ENCODE results near the gene TIMP2. TPM values are rescaled to one million over a fixed set of nuclear protein-coding genes. Genes with fewer than 3 reads are reported as not detected.

The TIMP2 gene
- total RNA-seq, 2 experiments from 2014 or later: 0.35 to 0.43 TPM

DNA sequence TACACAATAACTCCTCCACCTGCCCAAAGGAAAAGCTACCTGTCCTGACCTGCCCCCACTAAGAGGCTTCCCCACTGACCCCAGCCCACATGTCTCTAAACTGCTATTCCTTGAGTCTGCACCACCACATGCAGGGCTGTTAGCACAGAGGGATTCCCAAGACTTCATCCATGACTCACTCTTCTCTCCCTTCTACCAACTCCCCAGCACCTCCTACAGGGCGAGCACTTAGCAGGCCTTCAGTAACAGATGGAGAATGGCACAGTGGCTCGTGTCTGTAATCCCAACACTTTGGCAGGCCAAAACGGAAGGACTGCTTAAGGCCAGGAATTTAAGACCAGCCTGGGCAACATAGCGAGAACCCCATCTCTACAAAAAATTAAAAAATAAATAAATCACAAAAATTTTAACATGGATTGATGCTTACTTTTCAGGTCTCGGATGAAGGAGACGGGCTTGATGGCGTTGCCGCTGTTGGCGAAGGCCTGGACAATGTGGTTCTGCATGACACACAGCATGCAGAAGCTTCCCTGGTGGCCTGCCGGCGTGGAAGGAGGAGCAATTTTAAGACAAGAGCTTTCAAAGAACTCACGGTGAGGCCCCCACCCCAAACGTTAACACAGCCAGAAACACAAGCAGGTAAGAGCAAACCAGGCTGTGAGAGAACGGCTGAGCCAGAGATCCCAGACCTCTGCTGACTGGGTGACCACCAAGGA, 96.6 kb downstream of the TIMP2 start:
- Mint-ChIP-seq H3K36me3 (ENCODE audit: low read depth) (peaks cover 64% of the 10 kb centered on the region), H3K27ac (peak overlapping the region; percentile 74), H3K9me3 (no peaks in the 10 kb centered on the region), H3K4me1 (ENCODE audit: low read depth) (peaks cover 21% of the 10 kb centered on the region), H3K27me3 (ENCODE audit: low read depth) (no peaks in the 10 kb centered on the region), H3K4me3 (no peak overlapping the region)
- CTCF ChIA-PET: interaction anchor here (0.6 to 1.0 kb wide), 5 partner anchors 10 to 1744 kb away, joined by 3 to 4 read pairs (median 3); no protein-coding TSS in a partner anchor
- DNase-seq: peak; percentile 56
- intact Hi-C loops (cut with micrococcal nuclease): no loop called here

DNA sequence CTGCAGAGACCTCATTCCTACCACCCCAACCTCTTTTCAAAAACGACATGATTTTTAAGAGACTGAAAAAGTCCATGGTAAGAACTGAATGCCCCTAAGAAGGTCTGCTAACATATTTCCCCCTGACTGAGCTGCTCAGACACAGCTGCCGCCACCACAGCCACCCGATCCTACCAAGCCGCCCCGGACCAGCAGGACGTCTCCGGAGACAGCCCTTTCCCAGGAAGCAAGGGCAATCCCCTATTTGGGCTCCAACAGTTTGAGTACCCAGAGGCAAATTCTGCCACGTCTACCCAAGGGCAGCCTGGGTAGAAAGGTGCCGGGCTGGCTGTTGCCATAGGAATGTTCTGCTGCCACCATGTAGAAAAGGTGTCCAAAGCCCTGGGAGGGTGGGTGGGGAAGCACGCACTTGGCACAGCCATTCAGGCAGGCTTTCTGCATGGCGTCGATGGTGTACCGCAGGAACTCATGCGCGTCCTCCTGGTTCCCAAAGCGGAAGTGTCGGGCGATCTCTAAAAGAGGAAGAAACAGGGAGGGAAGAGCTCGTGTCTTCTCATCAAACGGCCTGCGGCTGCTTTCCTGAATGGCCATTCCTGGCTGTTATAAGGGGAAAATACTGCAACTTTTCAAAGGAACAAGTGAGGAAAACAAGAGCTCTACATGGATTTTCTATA, 98.2 kb downstream of the TIMP2 start:
- peaks cover 66% of the 10 kb centered on the region for H3K36me3 Mint-ChIP-seq (ENCODE audit: low read depth)
- intact Hi-C loops (cut with micrococcal nuclease): no loop called here
- no peak overlapping the region for H3K27ac Mint-ChIP-seq
- H3K9me3 Mint-ChIP-seq: no peaks in the 10 kb centered on the region
- H3K4me1 Mint-ChIP-seq (ENCODE audit: low read depth): peaks cover 33% of the 10 kb centered on the region
- CTCF ChIA-PET: no interaction called here
- DNase-seq: no peak
- no peaks in the 10 kb centered on the region for H3K27me3 Mint-ChIP-seq (ENCODE audit: low read depth)
- no peak overlapping the region for H3K4me3 Mint-ChIP-seq

DNA sequence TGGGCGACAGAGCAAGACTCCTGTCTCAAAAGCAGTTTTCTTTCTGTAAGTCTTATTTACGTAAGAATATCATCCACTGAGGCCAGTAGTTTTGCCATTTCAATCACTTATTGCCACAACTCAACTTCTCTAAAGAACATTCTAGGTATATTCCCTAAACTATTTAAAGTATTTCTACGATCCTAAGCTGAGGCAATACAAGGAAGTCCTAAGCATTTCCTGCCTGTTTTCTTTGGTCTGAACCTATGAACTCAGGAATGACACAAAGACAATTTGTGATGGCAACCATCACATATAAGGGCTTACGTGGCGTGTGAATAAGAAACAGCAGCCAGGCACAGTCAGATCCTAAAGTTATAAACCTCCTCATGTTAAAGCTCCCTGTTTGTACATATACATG, 98.8 kb downstream of the TIMP2 start:
- peaks cover 66% of the 10 kb centered on the region for H3K36me3 Mint-ChIP-seq (ENCODE audit: low read depth)
- no peak for DNase-seq
- intact Hi-C loops (cut with micrococcal nuclease): no loop called here
- no peak overlapping the region for H3K4me3 Mint-ChIP-seq
- H3K4me1 Mint-ChIP-seq (ENCODE audit: low read depth): peaks cover 34% of the 10 kb centered on the region
- CTCF ChIA-PET: no interaction called here
- H3K27me3 Mint-ChIP-seq (ENCODE audit: low read depth): no peaks in the 10 kb centered on the region
- H3K9me3 Mint-ChIP-seq: no peaks in the 10 kb centered on the region
- no peak overlapping the region for H3K27ac Mint-ChIP-seq

DNA sequence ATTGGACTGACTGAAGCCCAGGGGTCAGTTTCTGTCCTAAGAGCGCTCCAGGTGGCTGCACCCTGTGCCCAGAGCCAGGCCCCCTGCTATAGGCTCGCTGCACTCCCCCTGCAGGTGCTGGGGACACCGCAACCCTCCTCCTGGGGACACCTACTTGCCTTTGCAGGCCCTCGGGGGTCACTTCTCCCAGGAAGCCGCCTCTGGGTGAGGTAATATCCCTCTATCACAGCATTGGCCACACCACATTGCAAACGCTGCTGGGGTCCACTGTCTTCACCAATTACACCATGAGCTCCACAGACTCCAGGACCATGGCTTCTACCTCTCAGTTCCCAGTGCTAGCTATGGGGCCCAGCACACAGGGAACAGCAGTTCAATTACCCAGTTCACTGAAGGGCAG, 99.5 kb downstream of the TIMP2 start:
- H3K36me3 Mint-ChIP-seq (ENCODE audit: low read depth): peaks cover 65% of the 10 kb centered on the region
- intact Hi-C loops (cut with micrococcal nuclease): no loop called here
- CTCF ChIA-PET: no interaction called here
- no peak for DNase-seq
- no peaks in the 10 kb centered on the region for H3K9me3 Mint-ChIP-seq
- H3K4me3 Mint-ChIP-seq: no peak overlapping the region
- H3K27ac Mint-ChIP-seq: peak overlapping the region; percentile 41
- H3K27me3 Mint-ChIP-seq (ENCODE audit: low read depth): no peaks in the 10 kb centered on the region
- H3K4me1 Mint-ChIP-seq (ENCODE audit: low read depth): peaks cover 39% of the 10 kb centered on the region

DNA sequence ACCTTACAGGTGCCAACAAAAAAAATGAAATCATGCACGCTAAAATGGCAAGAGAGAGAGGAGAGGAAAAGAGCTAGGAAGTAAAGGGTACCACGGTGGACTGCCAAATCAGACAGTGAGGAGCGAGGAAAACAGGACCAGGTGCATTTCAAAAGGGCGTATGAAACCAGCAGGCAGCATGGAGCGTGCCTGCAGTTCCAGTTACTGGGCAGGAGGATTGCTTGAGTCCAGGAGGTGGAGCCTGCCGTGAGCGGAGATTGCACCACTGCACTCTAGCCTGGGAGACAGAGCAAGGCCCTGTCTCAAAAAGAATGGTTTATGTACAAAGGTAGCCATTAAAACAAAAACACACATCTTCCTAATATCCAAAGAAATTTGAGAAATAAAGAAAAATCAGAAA, 100.9 kb downstream of the TIMP2 start:
- Mint-ChIP-seq H3K4me1 (ENCODE audit: low read depth) (peaks cover 51% of the 10 kb centered on the region), H3K36me3 (ENCODE audit: low read depth) (peaks cover 68% of the 10 kb centered on the region), H3K4me3 (no peak overlapping the region), H3K27me3 (ENCODE audit: low read depth) (no peaks in the 10 kb centered on the region), H3K27ac (peak overlapping the region; percentile 64), H3K9me3 (no peaks in the 10 kb centered on the region)
- CTCF ChIA-PET: no interaction called here
- DNase-seq: no peak
- intact Hi-C loops (cut with micrococcal nuclease): no loop called here

DNA sequence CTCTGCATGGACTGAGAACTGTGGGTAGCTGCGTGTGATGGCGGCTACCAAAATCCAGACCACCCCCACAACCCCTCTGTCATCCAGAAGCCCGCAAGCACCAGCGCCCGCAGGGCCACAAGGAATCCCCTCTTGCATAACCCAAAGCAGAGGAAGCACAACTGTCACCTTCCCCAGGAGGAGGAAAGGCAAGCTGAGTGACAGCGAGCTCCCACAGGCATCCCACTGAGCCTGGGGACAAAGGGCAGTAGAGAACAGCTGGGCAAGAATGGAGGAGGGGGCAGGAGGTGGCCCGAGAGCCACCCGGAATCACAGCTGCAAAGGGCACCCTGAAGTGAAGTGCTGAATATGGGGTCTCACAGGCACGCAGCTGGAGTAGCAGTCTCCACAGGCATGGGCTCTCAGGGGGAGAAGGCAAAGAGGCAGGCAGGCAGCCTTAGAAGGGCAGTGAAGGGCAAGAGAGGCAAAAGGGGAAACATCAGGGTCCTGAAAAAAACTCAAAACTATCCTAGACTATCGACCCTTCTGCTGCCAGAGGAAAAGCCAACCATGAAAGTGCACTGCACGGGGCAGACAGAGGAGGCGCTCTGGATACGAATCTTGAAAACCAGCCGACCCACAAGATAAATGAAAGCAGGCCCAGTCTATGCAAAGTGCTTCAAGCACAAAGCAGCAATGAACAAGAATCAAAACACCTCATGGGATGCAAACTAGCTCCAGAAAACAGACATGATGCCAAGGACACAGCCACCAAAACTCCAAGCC, 101.7 kb downstream of the TIMP2 start:
- intact Hi-C loops (cut with micrococcal nuclease): no loop called here
- Mint-ChIP-seq H3K4me1 (ENCODE audit: low read depth) (peaks cover 58% of the 10 kb centered on the region), H3K9me3 (no peaks in the 10 kb centered on the region), H3K27ac (peak overlapping the region; percentile 64), H3K27me3 (ENCODE audit: low read depth) (no peaks in the 10 kb centered on the region), H3K36me3 (ENCODE audit: low read depth) (peaks cover 74% of the 10 kb centered on the region), H3K4me3 (no peak overlapping the region)
- CTCF ChIA-PET: interaction anchor here (0.8 to 0.9 kb wide), 2 partner anchors 34 to 42 kb away, joined by 4 to 8 read pairs; no protein-coding TSS in a partner anchor
- no peak for DNase-seq

DNA sequence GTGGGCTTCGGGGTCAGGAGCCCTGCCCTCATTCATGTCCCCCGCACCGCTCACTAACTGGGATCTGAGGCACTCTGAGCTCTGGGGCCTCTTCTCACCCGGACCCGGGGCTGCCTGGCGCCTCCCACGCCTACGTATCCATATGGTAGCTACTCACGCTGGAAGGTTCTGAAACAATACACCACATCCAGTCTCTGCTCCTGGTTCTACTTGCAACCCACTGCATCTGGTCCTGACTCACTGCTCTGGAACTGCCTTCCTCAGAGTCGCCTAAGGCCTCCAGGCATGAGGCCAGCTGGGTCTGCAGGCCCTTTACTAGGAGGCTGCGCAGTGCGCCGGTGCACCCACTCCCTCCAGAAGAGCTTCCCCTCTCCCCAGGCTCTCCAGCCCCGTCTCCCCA, 102.6 kb downstream of the TIMP2 start:
- peaks cover 68% of the 10 kb centered on the region for H3K36me3 Mint-ChIP-seq (ENCODE audit: low read depth)
- DNase-seq: no peak
- no peaks in the 10 kb centered on the region for H3K9me3 Mint-ChIP-seq
- no peak overlapping the region for H3K4me3 Mint-ChIP-seq
- CTCF ChIA-PET: no interaction called here
- intact Hi-C loops (cut with micrococcal nuclease): no loop called here
- H3K4me1 Mint-ChIP-seq (ENCODE audit: low read depth): peaks cover 58% of the 10 kb centered on the region
- peak overlapping the region; percentile 46 for H3K27ac Mint-ChIP-seq
- no peaks in the 10 kb centered on the region for H3K27me3 Mint-ChIP-seq (ENCODE audit: low read depth)

DNA sequence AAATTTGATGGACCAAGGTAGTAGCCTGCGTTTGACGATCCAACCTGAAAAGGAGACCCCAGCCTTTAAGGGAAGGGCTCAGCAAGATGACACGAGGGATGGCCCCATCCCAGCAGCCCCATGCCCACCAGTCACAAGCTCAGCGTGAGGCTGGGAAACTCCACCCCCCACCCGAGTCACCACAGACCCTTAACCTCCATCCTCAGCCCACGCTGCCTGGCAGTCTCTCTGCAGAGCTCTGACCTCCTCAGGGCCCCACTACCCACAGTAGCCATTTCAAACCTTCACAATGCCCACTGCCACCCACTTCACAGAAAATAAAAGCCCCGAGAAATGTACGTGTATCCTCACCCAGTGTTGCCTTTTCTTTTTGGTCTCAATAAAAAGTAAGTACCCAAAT, 103.2 kb downstream of the TIMP2 start:
- CTCF ChIA-PET: no interaction called here
- H3K4me1 Mint-ChIP-seq (ENCODE audit: low read depth): peaks cover 64% of the 10 kb centered on the region

DNA sequence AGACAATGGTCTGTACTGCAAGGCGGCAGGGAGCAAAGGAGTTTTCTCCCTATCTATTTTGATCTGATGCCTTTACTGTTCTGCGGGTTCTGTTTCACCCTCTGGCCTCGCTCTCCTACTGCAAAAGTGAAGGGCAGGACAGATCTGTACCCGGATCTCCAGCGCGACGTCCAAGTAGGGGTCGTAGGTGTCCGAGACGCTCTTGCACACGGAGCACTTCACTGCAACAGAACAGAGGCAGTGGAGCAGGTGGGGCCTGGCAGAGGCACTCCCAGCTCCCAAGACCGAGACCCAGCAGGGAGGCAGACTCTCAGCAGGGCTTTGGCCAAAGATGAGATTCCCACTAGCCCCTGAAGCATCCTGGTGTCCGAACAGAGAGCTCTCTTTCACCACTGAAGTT, 104.3 kb downstream of the TIMP2 start:
- intact Hi-C loops (cut with micrococcal nuclease): no loop called here
- Mint-ChIP-seq H3K9me3 (no peaks in the 10 kb centered on the region), H3K27ac (peak overlapping the region; percentile 4), H3K4me3 (no peak overlapping the region), H3K27me3 (ENCODE audit: low read depth) (no peaks in the 10 kb centered on the region), H3K4me1 (ENCODE audit: low read depth) (peaks cover 63% of the 10 kb centered on the region), H3K36me3 (ENCODE audit: low read depth) (peaks cover 69% of the 10 kb centered on the region)
- DNase-seq: no peak
- CTCF ChIA-PET: interaction anchor here (0.6 kb wide), 1 partner anchor 409 kb away, joined by 3 read pairs; no protein-coding TSS in a partner anchor

More for the DNA sequence above, 103.2 kb downstream of the TIMP2 start:
- H3K27ac Mint-ChIP-seq: no peak overlapping the region
- intact Hi-C loops (cut with micrococcal nuclease): no loop called here
- DNase-seq: no peak
- H3K27me3 Mint-ChIP-seq (ENCODE audit: low read depth): no peaks in the 10 kb centered on the region
- H3K36me3 Mint-ChIP-seq (ENCODE audit: low read depth): peaks cover 70% of the 10 kb centered on the region
- no peaks in the 10 kb centered on the region for H3K9me3 Mint-ChIP-seq
- no peak overlapping the region for H3K4me3 Mint-ChIP-seq

DNA sequence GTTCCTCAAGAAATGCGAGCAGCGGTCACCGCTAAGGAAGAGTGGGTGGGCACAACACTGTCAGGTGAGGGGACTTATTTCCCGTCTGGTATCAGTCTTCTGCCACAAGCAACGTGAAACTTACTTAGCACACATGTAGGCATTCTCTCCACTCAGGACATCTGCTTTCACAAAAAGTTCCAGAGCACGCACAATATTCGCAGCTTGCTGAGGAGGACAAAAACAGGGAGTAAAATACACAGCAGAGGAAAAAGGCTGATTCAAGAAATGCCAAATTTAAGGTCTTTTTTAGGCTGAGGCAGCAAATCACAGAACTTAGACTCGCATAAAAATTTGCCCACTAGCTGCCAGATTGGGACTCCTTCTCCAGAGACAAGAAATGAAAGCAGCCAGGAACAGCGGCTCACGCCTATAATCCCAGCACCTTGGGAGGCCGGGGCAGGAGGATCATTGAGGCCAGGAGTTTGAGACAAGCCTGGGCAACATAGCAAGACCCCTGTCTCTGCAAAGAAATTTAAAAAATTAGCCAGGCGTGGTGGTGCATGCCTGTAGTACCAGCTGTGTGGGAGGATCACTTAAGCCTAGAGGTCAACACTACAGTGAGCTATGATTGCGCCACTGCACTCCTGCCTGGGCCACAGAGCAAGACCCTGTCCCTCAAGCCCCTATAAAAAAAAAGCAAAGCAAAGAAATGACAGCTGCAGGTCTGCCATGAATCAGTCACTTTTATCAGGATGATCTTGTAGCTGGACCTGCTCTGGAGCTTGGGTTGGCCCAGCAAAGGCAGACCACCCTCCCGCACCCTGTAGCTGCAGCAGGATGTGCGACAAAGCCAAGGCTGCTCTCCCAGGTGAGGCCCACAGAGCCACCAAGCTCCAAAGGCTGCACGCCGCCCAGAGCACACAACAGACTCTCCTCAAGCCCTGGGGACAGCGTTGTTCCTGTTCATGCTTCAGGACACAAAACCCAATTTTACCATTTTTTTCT, 105.1 kb downstream of the TIMP2 start:
- Mint-ChIP-seq H3K36me3 (ENCODE audit: low read depth) (peaks cover 69% of the 10 kb centered on the region), H3K4me1 (ENCODE audit: low read depth) (peaks cover 58% of the 10 kb centered on the region), H3K27me3 (ENCODE audit: low read depth) (no peaks in the 10 kb centered on the region), H3K27ac (peak overlapping the region; percentile 85), H3K4me3 (no peak overlapping the region), H3K9me3 (no peaks in the 10 kb centered on the region)
- DNase-seq: no peak
- CTCF ChIA-PET: interaction anchor here (0.6 to 2.0 kb wide), 5 partner anchors 21 to 409 kb away, joined by 3 to 5 read pairs (median 4); partner anchors contain the start of gene USP36
- intact Hi-C loops (cut with micrococcal nuclease): loop anchor here (1.0 kb wide), 1 partner anchor 21 kb away; no protein-coding TSS in a partner anchor

DNA sequence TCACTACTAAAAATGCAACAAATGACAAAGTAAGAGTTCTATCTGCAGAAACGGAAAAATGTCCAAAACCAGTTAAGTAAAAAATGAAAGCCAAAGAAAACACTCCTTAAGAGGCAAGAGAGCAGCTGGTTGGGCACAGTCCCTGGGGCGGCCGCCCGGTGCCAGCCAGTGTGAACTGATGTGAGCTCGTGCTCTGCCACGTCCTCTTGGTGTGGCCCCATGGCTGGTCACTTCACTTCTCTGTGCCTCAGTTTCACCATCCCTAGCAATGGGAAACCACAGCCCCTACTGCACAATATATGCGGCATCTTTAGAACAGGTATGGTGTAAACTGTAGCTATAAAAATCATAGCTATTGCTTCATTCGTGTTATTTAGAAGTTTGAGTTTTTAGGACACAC, 105.8 kb downstream of the TIMP2 start:
- CTCF ChIA-PET: interaction anchor here (0.7 to 2.0 kb wide), 5 partner anchors 20 to 112 kb away, joined by 3 to 5 read pairs (median 4); partner anchors contain the start of gene USP36
- peak overlapping the region; percentile 85 for H3K27ac Mint-ChIP-seq
- no peak for DNase-seq
- peak overlapping the region; percentile 45 for H3K4me3 Mint-ChIP-seq
- intact Hi-C loops (cut with micrococcal nuclease): loop anchor here (1.0 kb wide), 1 partner anchor 22 kb away; no protein-coding TSS in a partner anchor
- H3K4me1 Mint-ChIP-seq (ENCODE audit: low read depth): peaks cover 53% of the 10 kb centered on the region
- H3K9me3 Mint-ChIP-seq: no peaks in the 10 kb centered on the region
- H3K27me3 Mint-ChIP-seq (ENCODE audit: low read depth): no peaks in the 10 kb centered on the region
- H3K36me3 Mint-ChIP-seq (ENCODE audit: low read depth): peaks cover 68% of the 10 kb centered on the region
